Ovary (tissue), 10 donors: Measurements from ENCODE around the gene TLR8. TPM values are rescaled to one million over a fixed set of nuclear protein-coding genes. Genes with fewer than 3 reads are reported as not detected.

Experiments used
- DNase-seq, 5 donors: peaks; one replicate each; pipeline ENCODE4 v3.0.0-alpha.2; 2019 to 2020
- H3K27ac ChIP-seq, 2 donors: fragments of 200-600 bp; one replicate each; pipeline versions ENCODE4 v1.5.1 to v1.8.0; 2019 to 2022
- H3K27me3 ChIP-seq: fragments of 200-600 bp; one replicate; pipeline ENCODE4 v1.8.0; 2022
- H3K36me3 ChIP-seq: fragments of 200-600 bp; sonication (generic); one replicate; pipeline ENCODE4 v1.5.1; 2019
- H3K4me1 ChIP-seq: one replicate; pipeline ENCODE4 v1.8.1; 2013; ENCODE audit warnings: mild to moderate bottlenecking, moderate library complexity; ENCODE audit not compliant: insufficient read depth
- H3K4me3 ChIP-seq: fragments of 200-600 bp; sonication (generic); one replicate; pipeline ENCODE4 v1.5.1; 2017
- H3K9me3 ChIP-seq, 2 donors: fragments of 200-600 bp in 1 of 2; sonication (generic) in 1 of 2; one replicate each; pipeline versions ENCODE4 v1.5.1 to v1.8.1; 2013 to 2019; ENCODE audit warnings: mild to moderate bottlenecking in 1 of 2, moderate library complexity in 1 of 2
- EP300 ChIP-seq: sonication (generic); formaldehyde crosslinking; IDR thresholded peaks from one replicate; pipeline ENCODE4 v1.6.1; 2017; ENCODE audit warnings: antibody characterized with exemption
- POLR2A ChIP-seq: fragments of 450-650 bp; IDR thresholded peaks from one replicate; pipeline ENCODE4 v1.6.1; 2017; ENCODE audit warnings: antibody characterized with exemption, mild to moderate bottlenecking, moderate library complexity
- WGBS, 3 donors: extraction: QIAGEN DNeasy Blood & Tissue Kit in 1 of 3; methylation state at CpG; one replicate each; pipeline versions ENCODE4 v1.1.5 to v1.1.7; 2013 to 2017; 5-methylcytosine and 5-hydroxymethylcytosine counted together
- intact Hi-C, 4 donors: fragments of 100-400 bp; cut with DNase I; formaldehyde crosslinking; loops; one replicate each; pipeline versions ENCODE4 v1.11.0 to v1.15.1; 2022 to 2023
- long read RNA-seq, 3 donors: library from polyadenylated mRNA in 2 of 3; unstranded in 2 of 3; transcript quantifications; one replicate each; pipeline ENCODE4 v2.0.0 and lab custom pipeline, GENCODE V29; 2021 to 2026
- polyA plus RNA-seq, 2 donors: library from polyadenylated mRNA; stranded (reverse); fragments of 200-250 nt in 1 of 2; fragments of 350-450 nt in 1 of 2; fragmentation: Illumina TruSeq in 1 of 2; extraction: RNeasy Lipid Tissue Mini Kit (QIAGEN cat#74804) in 1 of 2; gene quantifications; one replicate each; pipeline ENCODE4 v1.2.3, GENCODE V29; 2013 to 2014
- total RNA-seq, 7 donors: library from RNA; depleted of rRNA in 2 of 7; stranded (reverse); fragments of >200 nt in 2 of 7; fragmentation: NEBNext Ultra II Directional in 3 of 7; extraction: Animal tissue kit (Norgen Biotek cat#: 25700) in 3 of 7; gene quantifications; one replicate each; pipeline versions ENCODE4 v1.1.0 to v1.2.4, GENCODE V29; 2016 to 2023
- TF ChIP-seq, protein P1 (sequence below), 3 donors: fragments of 450-650 bp in 2 of 3; fragments of 200-600 bp in 1 of 3; IDR thresholded peaks; one replicate each; pipeline versions ENCODE4 v1.5.1 to v1.8.0; 2016 to 2022; ENCODE audit warnings: antibody characterized with exemption in 3 of 3, mild to moderate bottlenecking in 1 of 3
- donor health status: DM: no; HTN: no; CAD: no; lungs with moderate emphysema.
- donor health status: DM: no; HTN: no; CAD: no.
- donor health status: Bipolar disorder and iron deficiency.
- donor health status: DM: yes; HTN: yes; CAD: no.
- donor health status: DM: no; HTN: no; CAD: no.
- donor health status: DM: yes; HTN: yes; CAD: no.

Gene TLR8
- 1 to 10 TPM in 1 of 7 donors, under 1 TPM in 6; 0.23 to 2.5 (median 0.30) TPM for total RNA-seq
- polyA plus RNA-seq: 1 to 10 TPM in 1 of 2 donors, under 1 TPM in 1; 0.18 to 2.1 TPM
- long read RNA-seq, donor 1: 0 reads
- long read RNA-seq, donor 2: 0 reads
- long read RNA-seq, donor 3: 0 reads

DNA sequence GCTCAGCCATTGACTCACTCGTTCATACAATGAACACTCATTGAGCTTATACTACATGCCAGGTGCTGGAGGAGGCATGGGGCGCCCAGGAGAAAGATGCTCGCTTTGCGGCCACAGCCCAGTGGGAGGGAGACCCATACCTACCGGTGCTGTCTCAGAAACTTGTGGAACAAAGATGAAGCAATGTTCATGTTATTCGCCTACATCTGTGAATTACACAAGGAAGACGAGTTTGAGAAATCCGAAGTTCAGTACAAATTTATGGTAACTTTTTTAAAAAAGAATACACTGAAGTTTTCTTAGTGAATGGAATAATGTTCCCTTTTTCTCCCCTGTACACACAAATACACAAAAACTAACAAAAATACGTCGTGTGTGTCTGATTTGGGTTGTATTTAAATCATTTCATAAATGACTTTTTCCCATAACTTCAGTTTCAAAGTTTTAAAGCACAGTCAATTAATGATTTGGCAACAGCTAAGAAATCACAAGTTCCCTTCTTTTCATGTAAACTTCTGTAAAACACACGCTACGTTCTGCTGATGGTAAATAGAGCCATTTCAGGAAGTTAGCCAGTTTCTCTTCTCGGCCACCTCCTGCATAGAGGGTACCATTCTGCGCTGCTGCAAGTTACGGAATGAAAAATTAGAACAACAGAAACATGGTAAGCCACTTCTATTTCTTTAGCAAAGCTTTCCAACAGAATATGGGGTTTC, at the start of gene TLR8:
TLR8 (plus strand) TSS at position 575 of the 716 bp plus-strand sequence; CDS start at position 662, 87 bp downstream.
- Histone ChIP-seq H3K27ac (no peak within 1 kb of the TSS), H3K4me3 (no peak within 1 kb of the TSS), H3K4me1 (no peaks in the 10 kb centered on the region), H3K27me3 (no peaks in the 10 kb centered on the region), H3K36me3 (no peaks in the 10 kb centered on the region), H3K9me3 (no peaks in the 10 kb centered on the region)
- no peak for TF ChIP-seq EP300
- TF ChIP-seq, protein P1, sequence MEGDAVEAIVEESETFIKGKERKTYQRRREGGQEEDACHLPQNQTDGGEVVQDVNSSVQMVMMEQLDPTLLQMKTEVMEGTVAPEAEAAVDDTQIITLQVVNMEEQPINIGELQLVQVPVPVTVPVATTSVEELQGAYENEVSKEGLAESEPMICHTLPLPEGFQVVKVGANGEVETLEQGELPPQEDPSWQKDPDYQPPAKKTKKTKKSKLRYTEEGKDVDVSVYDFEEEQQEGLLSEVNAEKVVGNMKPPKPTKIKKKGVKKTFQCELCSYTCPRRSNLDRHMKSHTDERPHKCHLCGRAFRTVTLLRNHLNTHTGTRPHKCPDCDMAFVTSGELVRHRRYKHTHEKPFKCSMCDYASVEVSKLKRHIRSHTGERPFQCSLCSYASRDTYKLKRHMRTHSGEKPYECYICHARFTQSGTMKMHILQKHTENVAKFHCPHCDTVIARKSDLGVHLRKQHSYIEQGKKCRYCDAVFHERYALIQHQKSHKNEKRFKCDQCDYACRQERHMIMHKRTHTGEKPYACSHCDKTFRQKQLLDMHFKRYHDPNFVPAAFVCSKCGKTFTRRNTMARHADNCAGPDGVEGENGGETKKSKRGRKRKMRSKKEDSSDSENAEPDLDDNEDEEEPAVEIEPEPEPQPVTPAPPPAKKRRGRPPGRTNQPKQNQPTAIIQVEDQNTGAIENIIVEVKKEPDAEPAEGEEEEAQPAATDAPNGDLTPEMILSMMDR (IDR thresholded peaks at IDR 0.05): no peak
- no peak for TF ChIP-seq POLR2A
- no peak for DNase-seq
- WGBS, 3 donors: 79 to 86% (median 83%) methylated on average over 15 of the region's 15 CpGs
- intact Hi-C loops: loop anchor here in 1 of 4 donors (10.0 kb wide), 1 partner anchor 1111 kb away; no protein-coding TSS in a partner anchor

DNA sequence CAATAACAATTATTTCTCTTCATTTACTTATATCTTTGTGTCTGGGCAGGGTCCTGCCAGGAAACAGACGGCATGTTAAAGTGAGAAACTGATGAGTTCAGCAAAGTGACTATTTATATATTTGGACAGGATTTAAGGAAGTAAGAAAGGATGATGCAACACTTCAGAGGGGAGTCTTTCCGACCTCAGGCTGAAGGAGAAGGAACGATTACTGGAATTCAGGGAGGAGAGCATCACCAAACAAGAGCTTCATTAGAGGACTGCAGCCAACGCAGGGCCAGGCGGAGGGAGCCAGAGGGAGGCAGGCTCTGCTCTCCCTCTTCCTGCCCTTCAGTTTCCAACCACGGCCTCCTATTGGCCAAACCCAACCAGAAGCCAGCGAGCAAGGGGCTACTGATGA, 41.1 kb upstream of the TLR8 start:
- Histone ChIP-seq H3K4me3 (no peak overlapping the region), H3K4me1 (no peaks in the 10 kb centered on the region), H3K27me3 (no peaks in the 10 kb centered on the region), H3K36me3 (no peaks in the 10 kb centered on the region), H3K9me3 (no peaks in the 10 kb centered on the region), H3K27ac (no peak overlapping the region)
- TF ChIP-seq, protein P1 (IDR thresholded peaks at IDR 0.05): no peak
- TF ChIP-seq POLR2A: no peak
- intact Hi-C loops: no loop called here
- WGBS, 3 donors: 48 to 57% (median 50%) methylated on average over 7 of the region's 7 CpGs
- no peak for DNase-seq

DNA sequence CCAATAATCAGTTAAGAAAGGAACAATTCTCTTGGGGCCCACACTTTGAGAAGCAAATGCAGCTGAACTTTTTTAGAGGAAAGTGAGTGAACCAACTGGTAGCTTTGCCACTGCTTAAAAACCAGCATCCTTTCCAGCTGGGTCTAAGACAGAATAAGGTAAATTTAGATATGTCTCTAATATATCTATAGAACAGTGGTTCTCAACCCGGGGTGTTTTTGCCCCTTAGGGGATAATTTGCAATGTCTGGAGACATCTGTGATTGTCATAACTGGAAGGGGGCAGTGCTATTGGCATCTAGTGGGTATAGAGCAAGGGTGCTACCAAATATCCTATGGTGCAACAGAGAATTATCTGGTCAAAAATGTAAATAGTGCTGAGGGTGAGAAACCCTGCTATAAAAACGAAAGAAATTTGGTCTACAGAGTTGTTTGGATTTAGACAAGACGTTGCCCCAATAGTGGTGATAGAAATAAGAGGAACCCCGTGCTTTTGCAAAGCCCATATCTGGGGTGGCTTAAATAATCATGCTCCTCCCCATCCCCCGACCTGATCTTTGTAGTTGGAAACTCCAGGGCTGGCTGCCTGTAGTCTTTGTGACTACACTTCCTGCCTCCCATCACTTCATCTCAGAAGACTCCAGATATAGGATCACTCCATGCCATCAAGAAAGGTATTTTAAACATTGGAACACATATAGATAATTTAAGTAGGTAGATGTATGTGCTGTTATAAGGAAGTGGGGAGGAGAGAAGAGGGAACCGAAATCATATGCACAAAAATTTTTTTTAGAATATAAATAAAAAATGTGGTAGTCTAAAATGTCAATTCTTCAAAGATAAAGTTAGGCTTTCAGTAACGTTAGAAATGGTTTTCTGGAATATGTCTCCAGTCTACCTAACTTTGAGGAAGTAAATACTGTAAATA, 39.7 kb upstream of the TLR8 start, which contains the start of gene TLR7:
TLR7 (plus strand) TSS at position 622 of the 927 bp plus-strand sequence. CDS start 507 bp downstream, outside the sequence.
- Histone ChIP-seq H3K36me3 (no peaks in the 10 kb centered on the region), H3K4me1 (no peaks in the 10 kb centered on the region), H3K27me3 (no peaks in the 10 kb centered on the region), H3K9me3 (no peaks in the 10 kb centered on the region), H3K27ac (no peak within 1 kb of the TSS), H3K4me3 (no peak within 1 kb of the TSS)
- DNase-seq: no peak
- TF ChIP-seq POLR2A (no peak), EP300 (no peak)
- TF ChIP-seq, protein P1 (IDR thresholded peaks at IDR 0.05): no peak
- 59 to 67% (median 60%) methylated on average over 7 of the region's 7 CpGs for WGBS, 3 donors
- intact Hi-C loops: no loop called here

DNA sequence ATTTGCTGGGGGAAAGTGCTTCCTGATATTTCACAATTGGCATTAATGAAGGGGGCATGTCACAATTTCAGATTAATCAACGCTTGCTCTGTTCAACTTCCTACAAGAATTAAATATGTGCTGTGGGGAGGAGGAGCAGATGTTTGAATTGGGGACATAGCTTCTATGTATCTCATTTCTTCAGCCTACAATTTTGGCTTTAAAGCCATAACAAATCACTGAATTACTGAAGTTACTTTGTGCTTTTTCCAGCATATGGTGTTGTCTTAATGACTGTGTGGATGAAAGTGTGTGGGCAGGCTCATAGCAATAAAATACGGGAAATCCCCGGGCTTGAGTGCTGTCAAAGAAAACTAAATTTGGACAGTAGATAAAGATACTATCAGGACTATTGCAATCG, 38.7 kb upstream of the TLR8 start:
- H3K27ac ChIP-seq: no peak overlapping the region
- DNase-seq: no peak
- no peaks in the 10 kb centered on the region for H3K36me3 ChIP-seq
- H3K27me3 ChIP-seq: no peaks in the 10 kb centered on the region
- TF ChIP-seq POLR2A: no peak
- TF ChIP-seq, protein P1 (IDR thresholded peaks at IDR 0.05): no peak
- no peak for TF ChIP-seq EP300
- intact Hi-C loops: no loop called here
- H3K4me3 ChIP-seq: no peak overlapping the region
- H3K9me3 ChIP-seq: no peaks in the 10 kb centered on the region
- 45 to 52% (median 50%) methylated on average over 4 of the region's 4 CpGs for WGBS, 3 donors
- no peaks in the 10 kb centered on the region for H3K4me1 ChIP-seq
